ENCODE measurements around the gene CCDC187. TPM values are rescaled to one million over a fixed set of nuclear protein-coding genes. Genes with fewer than 3 reads are reported as not detected.

The CCDC187 gene
- total RNA-seq, 2 donors from 2014 or later: 1.2 TPM; not detected in 1

GRCh38 chr9:136307215-136307750, 3.4 kb upstream of the CCDC187 start:
- no peak overlapping the region for H3K27ac ChIP-seq
- no peak for DNase-seq (ENCODE audit: low spot score)
- 85% methylated on average over 4 of the region's 4 CpGs for WGBS
- no peaks in the 10 kb centered on the region for H3K4me1 ChIP-seq (replicated peaks)
- TF ChIP-seq POLR2AphosphoS5 (IDR thresholded peaks at IDR 0.05): no peak
- no peak for TF ChIP-seq CTCF (IDR thresholded peaks at IDR 0.05)
- no peak for TF ChIP-seq POLR2A (IDR thresholded peaks at IDR 0.05)
- no peak overlapping the region for H3K4me3 ChIP-seq
- H3K36me3 ChIP-seq: no peaks in the 10 kb centered on the region
- H3K9me3 ChIP-seq: no peaks in the 10 kb centered on the region
- intact Hi-C loops (cut with DNase I): no loop called here
- H3K27me3 ChIP-seq (replicated peaks; ENCODE audit: insufficient read depth): no peaks in the 10 kb centered on the region

- WGBS: 55% methylated on average over 30 of the region's 34 CpGs
- no peaks in the 10 kb centered on the region for H3K4me1 ChIP-seq (replicated peaks)
- H3K36me3 ChIP-seq: no peaks in the 10 kb centered on the region
- no peak for TF ChIP-seq POLR2AphosphoS5 (IDR thresholded peaks at IDR 0.05)
- TF ChIP-seq POLR2A (IDR thresholded peaks at IDR 0.05): no peak
- TF ChIP-seq CTCF (IDR thresholded peaks at IDR 0.05): no peak
- H3K27me3 ChIP-seq (replicated peaks; ENCODE audit: insufficient read depth): no peaks in the 10 kb centered on the region
- no peak overlapping the region for H3K4me3 ChIP-seq
- H3K27ac ChIP-seq: no peak overlapping the region
- no peak for DNase-seq (ENCODE audit: low spot score)
- intact Hi-C loops (cut with DNase I): no loop called here
- H3K9me3 ChIP-seq: no peaks in the 10 kb centered on the region
These were observed 2.6 kb upstream of the CCDC187 start for GRCh38 chr9:136306211-136307208.

GRCh38 chr9:136305804-136306203, 1.9 kb upstream of the CCDC187 start:
- no peak for DNase-seq (ENCODE audit: low spot score)
- Histone ChIP-seq H3K4me3 (no peak overlapping the region), H3K9me3 (no peaks in the 10 kb centered on the region), H3K27me3 (replicated peaks; ENCODE audit: insufficient read depth) (no peaks in the 10 kb centered on the region), H3K36me3 (no peaks in the 10 kb centered on the region), H3K4me1 (replicated peaks) (no peaks in the 10 kb centered on the region), H3K27ac (no peak overlapping the region)
- WGBS: 75% methylated on average over 14 of the region's 18 CpGs
- TF ChIP-seq POLR2A (IDR thresholded peaks at IDR 0.05) (no peak), POLR2AphosphoS5 (IDR thresholded peaks at IDR 0.05) (no peak), CTCF (IDR thresholded peaks at IDR 0.05) (no peak)
- intact Hi-C loops (cut with DNase I): no loop called here

- Histone ChIP-seq H3K27me3 (replicated peaks; ENCODE audit: insufficient read depth) (no peaks in the 10 kb centered on the region), H3K4me3 (no peak overlapping the region), H3K9me3 (no peaks in the 10 kb centered on the region), H3K4me1 (replicated peaks) (no peaks in the 10 kb centered on the region), H3K27ac (no peak overlapping the region), H3K36me3 (no peaks in the 10 kb centered on the region)
- no peak for TF ChIP-seq CTCF (IDR thresholded peaks at IDR 0.05)
- TF ChIP-seq POLR2A (IDR thresholded peaks at IDR 0.05): no peak
- no peak for TF ChIP-seq POLR2AphosphoS5 (IDR thresholded peaks at IDR 0.05)
- WGBS: 70% methylated on average over 12 of the region's 13 CpGs
- no peak for DNase-seq (ENCODE audit: low spot score)
- intact Hi-C loops (cut with DNase I): no loop called here
These were observed 1.1 kb upstream of the CCDC187 start for GRCh38 chr9:136304981-136305380.
